Measurements from ENCODE around the gene MSI2. TPM values are rescaled to one million over a fixed set of nuclear protein-coding genes. Genes with fewer than 3 reads are reported as not detected.

The MSI2 gene
- total RNA-seq, 1 donor from 2014 or later: 26.6 TPM

GRCh38 chr17:57679906-57680695 lies 423.8 kb downstream of the MSI2 start:
- DNase-seq (ENCODE audit: low read depth): no peak

GRCh38 chr17:57682701-57683100 lies 426.4 kb downstream of the MSI2 start:
- no peak overlapping the region for H3K4me3 ChIP-seq (ENCODE audit: low read depth, low read length)
- DNase-seq (ENCODE audit: low read depth): no peak
- TF ChIP-seq CTCF (conservative IDR thresholded peaks at IDR 0.05; ENCODE audit: low read depth, low read length): no peak

More at GRCh38 chr17:57679906-57680695, 423.8 kb downstream of the MSI2 start:
- no peak overlapping the region for H3K4me3 ChIP-seq (ENCODE audit: low read depth, low read length)
- TF ChIP-seq CTCF (conservative IDR thresholded peaks at IDR 0.05; ENCODE audit: low read depth, low read length): no peak

- no peak overlapping the region for H3K4me3 ChIP-seq (ENCODE audit: low read depth, low read length)
- DNase-seq (ENCODE audit: low read depth): no peak
- TF ChIP-seq CTCF (conservative IDR thresholded peaks at IDR 0.05; ENCODE audit: low read depth, low read length): no peak
These were observed 428.6 kb downstream of the MSI2 start for GRCh38 chr17:57684711-57685498.

DNA sequence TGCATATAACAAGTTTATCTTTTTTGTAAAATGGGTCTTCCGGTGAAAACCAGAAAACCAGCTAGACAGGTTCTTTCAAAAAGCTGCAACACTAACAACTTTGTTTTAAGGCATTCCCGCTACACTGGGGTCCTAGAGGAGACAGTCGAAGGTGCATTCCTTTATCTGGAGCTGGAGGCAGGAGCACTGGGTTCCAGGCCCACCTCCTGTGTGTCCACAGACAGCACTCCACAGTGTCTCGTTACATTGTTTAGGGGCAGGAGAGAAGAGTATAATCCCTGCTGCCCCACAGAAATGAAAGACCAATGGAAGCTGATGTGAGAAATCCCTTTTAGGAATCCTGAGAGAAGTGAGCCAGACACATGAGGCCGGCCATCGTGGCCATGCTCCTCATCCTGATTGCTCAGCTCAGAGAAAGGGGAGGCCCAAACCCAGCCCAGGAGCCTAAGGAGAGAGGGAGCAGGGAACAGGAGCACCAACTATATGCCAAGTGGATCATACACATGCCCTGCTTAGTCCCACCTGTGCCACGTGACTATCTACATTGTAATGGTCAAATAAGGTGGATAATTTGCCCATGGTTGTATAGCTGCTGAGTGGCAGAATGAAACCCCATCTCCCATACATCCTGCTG lies 429.3 kb downstream of the MSI2 start:
- DNase-seq (ENCODE audit: low read depth): no peak
- no peak overlapping the region for H3K4me3 ChIP-seq (ENCODE audit: low read depth, low read length)
- no peak for TF ChIP-seq CTCF (conservative IDR thresholded peaks at IDR 0.05; ENCODE audit: low read depth, low read length)

GRCh38 chr17:57687642-57688041 lies 431.3 kb downstream of the MSI2 start:
- DNase-seq (ENCODE audit: low read depth): no peak
- H3K4me3 ChIP-seq (ENCODE audit: low read depth, low read length): no peak overlapping the region
- TF ChIP-seq CTCF (conservative IDR thresholded peaks at IDR 0.05; ENCODE audit: low read depth, low read length): no peak

DNA sequence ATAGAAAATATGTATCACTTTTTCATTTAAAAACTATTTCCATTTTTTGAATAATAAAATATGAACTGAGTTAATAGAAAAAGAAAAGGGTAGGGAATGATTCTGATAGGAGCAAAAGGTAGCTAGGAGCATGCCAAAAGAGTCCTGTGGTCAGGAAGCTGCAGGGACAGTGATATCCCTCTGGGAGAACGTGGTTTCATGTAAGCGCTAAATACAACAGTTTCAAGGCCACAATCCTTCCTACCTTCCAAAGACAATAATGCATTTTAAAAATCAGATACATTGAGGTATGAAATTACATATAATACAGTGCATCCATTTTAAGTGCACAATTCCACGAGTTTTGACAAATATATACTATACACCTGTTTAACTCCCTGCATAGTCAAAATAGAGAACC lies 432.9 kb downstream of the MSI2 start:
- no peak for TF ChIP-seq CTCF (conservative IDR thresholded peaks at IDR 0.05; ENCODE audit: low read depth, low read length)
- no peak for DNase-seq (ENCODE audit: low read depth)
- no peak overlapping the region for H3K4me3 ChIP-seq (ENCODE audit: low read depth, low read length)
